Fibroblast of peridontal ligament (primary cell): ENCODE measurements around the gene PITPNM1.
"Not testable (repeated sequence)": the region's sequence is repeated elsewhere in the genome, so short reads cannot be mapped to it uniquely, and the experiment has no call there.

Source experiments
- DNase-seq: peaks from one replicate; pipeline ENCODE4 v3.0.0-alpha.2; 2010; ENCODE audit errors: extremely low read depth

The PITPNM1 gene

GRCh38 chr11:67504950-67505581 lies at the start of gene PITPNM1:
PITPNM1 (minus strand) TSS chr11:67505363; CDS start chr11:67504180, 1,183 bp downstream.
- DNase-seq: peak; percentile 14

- DNase-seq: not testable (repeated sequence)
Measured at GRCh38 chr11:67551697-67552096, 46.5 kb upstream of the PITPNM1 start.

GRCh38 chr11:67551127-67551526 lies 46.0 kb upstream of the PITPNM1 start:
- no peak for DNase-seq

GRCh38 chr11:67548555-67549110 lies 43.5 kb upstream of the PITPNM1 start:
- DNase-seq: no peak

- DNase-seq: not testable (repeated sequence)
Measured at GRCh38 chr11:67548112-67548511, 42.9 kb upstream of the PITPNM1 start.

GRCh38 chr11:67545280-67545679 lies 40.1 kb upstream of the PITPNM1 start:
- DNase-seq: no peak

- DNase-seq: no peak
Measured at GRCh38 chr11:67544616-67545242, 39.6 kb upstream of the PITPNM1 start.

GRCh38 chr11:67543585-67543984 lies 38.4 kb upstream of the PITPNM1 start:
- no peak for DNase-seq

- DNase-seq: no peak
Measured at GRCh38 chr11:67542971-67543370, 37.8 kb upstream of the PITPNM1 start.

- DNase-seq: no peak
Measured at GRCh38 chr11:67542169-67542568, 37.0 kb upstream of the PITPNM1 start.

- DNase-seq: no peak
Measured at GRCh38 chr11:67541198-67541597, 36.0 kb upstream of the PITPNM1 start.

- DNase-seq: no peak
Measured at GRCh38 chr11:67539550-67539949, 34.4 kb upstream of the PITPNM1 start.

- no peak for DNase-seq
Measured at GRCh38 chr11:67538823-67539505, 33.8 kb upstream of the PITPNM1 start.

GRCh38 chr11:67538306-67538705 lies 33.1 kb upstream of the PITPNM1 start:
- DNase-seq: peak; percentile 29

GRCh38 chr11:67535561-67535960 lies 30.4 kb upstream of the PITPNM1 start:
- DNase-seq: no peak

GRCh38 chr11:67534070-67534679 lies 29.0 kb upstream of the PITPNM1 start:
- no peak for DNase-seq

GRCh38 chr11:67532889-67533288 lies 27.7 kb upstream of the PITPNM1 start:
- no peak for DNase-seq

- no peak for DNase-seq
Measured at GRCh38 chr11:67530282-67530592, 25.1 kb upstream of the PITPNM1 start.

GRCh38 chr11:67528376-67528775 lies 23.2 kb upstream of the PITPNM1 start:
- no peak for DNase-seq

GRCh38 chr11:67525275-67525976 lies 20.3 kb upstream of the PITPNM1 start:
- no peak for DNase-seq

GRCh38 chr11:67524480-67524808 lies 19.3 kb upstream of the PITPNM1 start:
- no peak for DNase-seq
